Smooth muscle cell (in vitro differentiated cells): ENCODE measurements around the gene SYCP3. TPM values are rescaled to one million over a fixed set of nuclear protein-coding genes. Genes with fewer than 3 reads are reported as not detected.

Source experiments
- DNase-seq: peaks from one replicate; lab custom pipeline; 2025; ENCODE audit not compliant: unreplicated experiment; lab: John Stamatoyannopoulos, UW
- H2AFZ ChIP-seq: fragments of 200-600 bp; sonication (generic); 2 replicates; pipeline ENCODE4 v1.6.0; 2016; ENCODE audit warnings: antibody characterized with exemption, low read depth, mild to moderate bottlenecking
- H3F3A ChIP-seq: fragments of 200-600 bp; sonication (generic); 2 replicates; pipeline ENCODE4 v1.6.0; 2017; ENCODE audit warnings: antibody characterized with exemption, low read depth
- H3K27ac ChIP-seq: fragments of 200-600 bp; sonication (generic); 2 replicates; pipeline ENCODE4 v1.5.1; 2016; ENCODE audit warnings: low read depth, mild to moderate bottlenecking
- H3K27me3 ChIP-seq: fragments of 200-600 bp; sonication (generic); 2 replicates; pipeline ENCODE4 v1.6.1; 2016; ENCODE audit warnings: low read depth, mild to moderate bottlenecking
- H3K36me3 ChIP-seq: fragments of 200-600 bp; sonication (generic); 2 replicates; pipeline ENCODE4 v1.5.1; 2016; ENCODE audit warnings: low read depth
- H3K4me1 ChIP-seq: fragments of 200-600 bp; sonication (generic); 2 replicates; pipeline ENCODE4 v1.5.1; 2016; ENCODE audit warnings: low read depth
- H3K4me2 ChIP-seq: fragments of 200-600 bp; sonication (generic); 2 replicates; pipeline ENCODE4 v1.6.0; 2016; ENCODE audit warnings: mild to moderate bottlenecking
- H3K4me3 ChIP-seq: fragments of 200-600 bp; sonication (generic); 2 replicates; pipeline ENCODE4 v1.5.1; 2016; ENCODE audit warnings: mild to moderate bottlenecking
- H3K79me2 ChIP-seq: fragments of 200-600 bp; sonication (generic); 2 replicates; pipeline ENCODE4 v1.6.0; 2016; ENCODE audit warnings: low read depth, mild to moderate bottlenecking
- H3K9ac ChIP-seq: fragments of 200-600 bp; sonication (generic); 2 replicates; pipeline ENCODE4 v1.6.0; 2016; ENCODE audit warnings: low read depth
- H3K9me3 ChIP-seq: fragments of 200-600 bp; sonication (generic); replicated peaks from 2 replicates; pipeline ENCODE4 v1.5.1; 2016; ENCODE audit warnings: low read depth
- H4K20me1 ChIP-seq: fragments of 200-600 bp; sonication (generic); 2 replicates; pipeline ENCODE4 v1.6.0; 2016; ENCODE audit warnings: low read depth
- CTCF ChIP-seq: fragments of 200-600 bp; sonication (generic); IDR thresholded peaks from 2 replicates; pipeline ENCODE4 v1.5.1; 2017; ENCODE audit warnings: borderline replicate concordance, mild to moderate bottlenecking, antibody characterized with exemption; ENCODE audit not compliant: insufficient read depth, poor library complexity, severe bottlenecking
- WGBS: methylation state at CpG from one replicate; pipeline ENCODE4 v1.1.7; 2016; ENCODE audit warnings: low lambda C conversion rate; 5-methylcytosine and 5-hydroxymethylcytosine counted together
- polyA plus RNA-seq: library from polyadenylated mRNA; unstranded; fragments of >200 nt; fragmentation: Nextera tagmentation; extraction: Ambion mirVana; gene quantifications from 2 replicates; pipeline ENCODE4 v1.2.1, GENCODE V29; 2016
- small RNA-seq: library from RNA; depleted of rRNA; stranded (forward); fragments of <200 nt; gene quantifications from one replicate; pipeline ENCODE3, GENCODE V24; 2014
- total RNA-seq: library from RNA; depleted of rRNA; stranded (reverse); fragments of >200 nt; gene quantifications from 2 replicates; pipeline ENCODE4 v1.2.3, GENCODE V29; 2014

Gene SYCP3
- total and polyA plus RNA-seq, 2 experiments from 2014 or later, result 1.1 to 3.6 TPM

GRCh38 chr12:101680647-101681046 is 58.6 kb downstream of the SYCP3 start:
- H3K79me2 ChIP-seq, result no peaks in the 10 kb centered on the region
- no peak overlapping the region for H3K4me3 ChIP-seq
- H3K9ac ChIP-seq, result no peak overlapping the region
- TF ChIP-seq CTCF, result no peak
- H2AFZ ChIP-seq, result no peak overlapping the region
- no peak overlapping the region for H3K27ac ChIP-seq
- no peaks in the 10 kb centered on the region for H3K36me3 ChIP-seq
- no peaks in the 10 kb centered on the region for H3K9me3 ChIP-seq
- no peaks in the 10 kb centered on the region for H3F3A ChIP-seq
- no peak overlapping the region for H3K4me2 ChIP-seq
- no peaks in the 10 kb centered on the region for H3K4me1 ChIP-seq
- DNase-seq, result no peak
- H4K20me1 ChIP-seq, result no peaks in the 10 kb centered on the region
- H3K27me3 ChIP-seq, result peaks cover 6% of the 10 kb centered on the region

- H3K27ac ChIP-seq, result no peak overlapping the region
- no peak for DNase-seq
- no peaks in the 10 kb centered on the region for H3K9me3 ChIP-seq
- H3K4me1 ChIP-seq, result no peaks in the 10 kb centered on the region
- no peaks in the 10 kb centered on the region for H4K20me1 ChIP-seq
- H3K4me3 ChIP-seq, result no peak overlapping the region
- no peak overlapping the region for H3K9ac ChIP-seq
- no peak overlapping the region for H3K4me2 ChIP-seq
- no peak overlapping the region for H2AFZ ChIP-seq
- H3K27me3 ChIP-seq, result peaks cover 6% of the 10 kb centered on the region
- no peaks in the 10 kb centered on the region for H3K36me3 ChIP-seq
- no peaks in the 10 kb centered on the region for H3K79me2 ChIP-seq
- WGBS, result 91% methylated on average over 3 of the region's 3 CpGs
- H3F3A ChIP-seq, result no peaks in the 10 kb centered on the region
- no peak for TF ChIP-seq CTCF
Measured at GRCh38 chr12:101680240-101680639, 59.0 kb downstream of the SYCP3 start.

Small RNA genes lying within 50 kb of the gene (small RNA-seq; reads per million reads assigned to genes)
- gene RNA5SP368 (not detected), gene RNU6-101P (not detected), gene RNY1P16 (not detected)

Other genes with a start within 250 kb of the SYCP3 start
- not detected in 2 replicates for gene MYBPC1, start 144.5 kb downstream of the SYCP3 start, total RNA-seq
- not detected in 2 replicates for gene MYBPC1, start 144.5 kb downstream of the SYCP3 start, polyA plus RNA-seq
- 21.7 and 23.2 TPM in 2 replicates for gene CHPT1, start 41.8 kb downstream of the SYCP3 start, total RNA-seq
- gene CHPT1, start 41.8 kb downstream of the SYCP3 start, polyA plus RNA-seq, result 32.1 and 40.5 TPM in 2 replicates
- gene GNPTAB, start 91.5 kb upstream of the SYCP3 start, total RNA-seq, result 23.6 and 25.5 TPM in 2 replicates
- 9.8 and 17.9 TPM in 2 replicates for gene GNPTAB, start 91.5 kb upstream of the SYCP3 start, polyA plus RNA-seq
- 22.7 and 29.3 TPM in 2 replicates for gene DRAM1, start 138.1 kb upstream of the SYCP3 start, total RNA-seq
- 29.5 and 31.2 TPM in 2 replicates for gene DRAM1, start 138.1 kb upstream of the SYCP3 start, polyA plus RNA-seq